ENCODE results near the gene BICDL2. TPM values are rescaled to one million over a fixed set of nuclear protein-coding genes. Genes with fewer than 3 reads are reported as not detected.

Gene BICDL2
- total RNA-seq, 3 donors from 2014 or later, result 49.1 to 102 (median 75.5) TPM

DNA sequence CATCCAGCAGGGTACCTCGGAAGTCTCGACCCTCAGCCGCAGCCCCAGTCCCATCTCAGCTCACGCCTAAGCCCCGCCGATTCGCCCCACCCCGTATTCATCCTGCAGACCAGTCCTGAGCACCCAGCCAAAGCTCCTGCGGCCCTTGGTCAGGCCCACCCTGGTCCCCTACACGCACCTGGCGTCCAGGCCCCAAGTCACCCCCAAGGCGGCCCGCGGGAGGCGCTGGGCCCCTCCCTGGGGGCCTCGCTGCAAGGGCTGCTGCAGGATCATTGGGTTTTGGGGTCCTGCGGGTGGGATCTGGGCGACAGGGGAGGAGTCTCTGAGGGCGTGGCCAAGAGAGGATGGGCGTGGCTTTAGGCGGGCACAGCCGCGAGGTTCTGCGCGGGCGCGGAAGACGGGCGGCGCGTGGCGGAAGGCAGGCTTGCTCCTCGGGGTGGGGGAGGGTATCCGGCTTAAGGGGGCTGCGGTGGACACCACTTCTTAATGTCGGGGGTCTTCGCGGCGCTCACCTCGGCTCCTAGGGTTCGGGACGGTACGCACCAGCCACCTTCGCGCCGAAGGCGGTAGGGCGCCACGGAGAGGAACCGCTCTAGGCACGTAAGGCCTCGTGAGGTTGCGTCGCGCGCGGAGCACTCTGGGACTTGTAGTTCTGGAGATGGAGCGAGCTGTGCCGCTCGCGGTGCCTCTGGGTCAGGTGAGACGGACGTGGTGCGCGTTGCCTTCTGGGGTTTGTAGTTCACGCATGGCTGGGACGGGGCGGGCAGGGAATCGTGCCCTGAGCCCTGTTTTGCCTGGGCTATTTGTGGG, 12.9 kb downstream of the BICDL2 start, which contains the start of the genes HCFC1R1 and THOC6:
Gene HCFC1R1 (minus strand): TSS at position 274 of the 810 bp plus-strand sequence. CDS start 1 bp downstream, at position 273.
Gene THOC6 (plus strand): TSS at position 367 of the 810 bp plus-strand sequence. CDS start 292 bp downstream, at position 659.
- intact Hi-C loops (cut with DNase I, micrococcal nuclease), result no loop called here
- ATAC-seq (peak; percentile 75), DNase-seq (peak; percentile 97 to 99 (median 99))
- H3K9me3 ChIP-seq, result no peaks in the 10 kb centered on the region
- H3K4me3 ChIP-seq, result peak within 1 kb of the TSS; percentile 6
- H3K4me1 ChIP-seq (ENCODE audit: low read depth), result peaks cover 57% of the 10 kb centered on the region
- TF ChIP-seq, protein P1, sequence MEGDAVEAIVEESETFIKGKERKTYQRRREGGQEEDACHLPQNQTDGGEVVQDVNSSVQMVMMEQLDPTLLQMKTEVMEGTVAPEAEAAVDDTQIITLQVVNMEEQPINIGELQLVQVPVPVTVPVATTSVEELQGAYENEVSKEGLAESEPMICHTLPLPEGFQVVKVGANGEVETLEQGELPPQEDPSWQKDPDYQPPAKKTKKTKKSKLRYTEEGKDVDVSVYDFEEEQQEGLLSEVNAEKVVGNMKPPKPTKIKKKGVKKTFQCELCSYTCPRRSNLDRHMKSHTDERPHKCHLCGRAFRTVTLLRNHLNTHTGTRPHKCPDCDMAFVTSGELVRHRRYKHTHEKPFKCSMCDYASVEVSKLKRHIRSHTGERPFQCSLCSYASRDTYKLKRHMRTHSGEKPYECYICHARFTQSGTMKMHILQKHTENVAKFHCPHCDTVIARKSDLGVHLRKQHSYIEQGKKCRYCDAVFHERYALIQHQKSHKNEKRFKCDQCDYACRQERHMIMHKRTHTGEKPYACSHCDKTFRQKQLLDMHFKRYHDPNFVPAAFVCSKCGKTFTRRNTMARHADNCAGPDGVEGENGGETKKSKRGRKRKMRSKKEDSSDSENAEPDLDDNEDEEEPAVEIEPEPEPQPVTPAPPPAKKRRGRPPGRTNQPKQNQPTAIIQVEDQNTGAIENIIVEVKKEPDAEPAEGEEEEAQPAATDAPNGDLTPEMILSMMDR (IDR thresholded peaks at IDR 0.05), result no peak
- H3K36me3 ChIP-seq (ENCODE audit: low read depth), result no peaks in the 10 kb centered on the region

- intact Hi-C loops (cut with DNase I, micrococcal nuclease), result no loop called here
- ATAC-seq, result no peak
- H3K4me3 ChIP-seq, result peak overlapping the region; percentile 6
- peaks cover 55% of the 10 kb centered on the region for H3K4me1 ChIP-seq (ENCODE audit: low read depth)
- peak in 1 of 3 donors; percentile 58 for DNase-seq
- TF ChIP-seq, protein P1 (IDR thresholded peaks at IDR 0.05), result no peak
- H3K9me3 ChIP-seq, result no peaks in the 10 kb centered on the region
- no peaks in the 10 kb centered on the region for H3K36me3 ChIP-seq (ENCODE audit: low read depth)
Measured at GRCh38 chr16:3023415-3023668, 13.4 kb downstream of the BICDL2 start.

DNA sequence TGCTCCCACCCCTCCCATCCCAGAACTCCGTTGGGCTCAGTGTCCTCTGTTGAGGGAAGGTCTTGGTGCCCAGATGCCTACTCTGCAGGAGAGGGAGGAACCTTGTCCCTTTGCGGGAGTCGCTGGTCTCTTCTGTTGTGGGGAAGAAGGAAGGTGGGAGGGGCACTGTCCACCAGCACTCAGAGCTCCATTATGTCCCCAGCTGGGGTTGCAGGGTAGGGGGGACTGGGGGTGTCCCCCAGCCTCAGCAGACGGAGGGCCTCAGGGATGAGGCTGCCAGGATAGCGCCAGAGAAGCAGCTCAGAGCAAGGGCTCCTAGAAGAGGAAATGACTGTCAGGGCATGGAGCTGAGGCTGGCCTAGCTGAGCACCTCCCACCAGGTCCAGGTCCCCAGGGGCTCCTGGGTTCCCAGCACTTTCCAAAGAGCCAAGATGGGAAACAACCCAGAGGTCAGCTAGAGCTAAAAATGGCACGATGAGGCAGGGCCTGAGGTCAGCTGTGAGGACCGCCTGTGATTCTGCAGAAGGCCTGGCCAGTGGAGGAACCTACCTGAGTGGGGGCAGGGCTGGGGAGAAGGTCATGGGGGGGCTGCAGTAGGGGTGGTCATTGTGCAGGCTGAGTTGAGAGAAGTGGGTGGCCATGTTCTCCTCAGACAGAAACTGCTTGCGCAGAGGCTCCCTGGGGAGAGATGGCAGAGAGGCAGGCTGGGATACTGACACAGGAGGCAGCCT, 13.9 kb downstream of the BICDL2 start:
- H3K36me3 ChIP-seq (ENCODE audit: low read depth), result no peaks in the 10 kb centered on the region
- TF ChIP-seq, protein P1 (IDR thresholded peaks at IDR 0.05), result no peak
- intact Hi-C loops (cut with DNase I, micrococcal nuclease), result no loop called here
- H3K4me1 ChIP-seq (ENCODE audit: low read depth), result peaks cover 52% of the 10 kb centered on the region
- H3K4me3 ChIP-seq, result no peak overlapping the region
- DNase-seq (peak in 2 of 3 donors; percentile 21 to 69), ATAC-seq (no peak)
- no peaks in the 10 kb centered on the region for H3K9me3 ChIP-seq

DNA sequence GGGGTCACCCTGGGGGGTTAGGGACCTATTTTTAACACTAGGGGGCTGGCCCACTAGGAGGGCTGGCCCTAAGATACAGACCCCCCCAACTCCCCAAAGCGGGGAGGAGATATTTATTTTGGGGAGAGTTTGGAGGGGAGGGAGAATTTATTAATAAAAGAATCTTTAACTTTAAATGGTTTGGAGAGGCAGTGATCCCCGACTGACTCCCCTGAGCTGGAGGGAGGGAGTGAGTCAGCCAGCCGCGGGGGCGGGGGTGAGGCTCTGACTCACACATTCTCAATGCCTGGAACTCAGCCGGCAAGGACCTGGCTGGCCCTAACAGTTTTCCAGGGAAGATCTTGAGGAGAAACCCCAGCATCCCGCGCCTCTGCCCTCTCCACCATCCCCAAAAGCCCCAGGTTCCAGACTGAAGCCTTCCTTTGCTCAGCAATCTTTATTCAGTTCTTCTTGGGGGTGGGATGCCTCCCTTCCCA, 14.5 kb downstream of the BICDL2 start:
- H3K36me3 ChIP-seq (ENCODE audit: low read depth), result no peaks in the 10 kb centered on the region
- DNase-seq, result peak; percentile 83 to 91 (median 85)
- intact Hi-C loops (cut with DNase I, micrococcal nuclease), result no loop called here
- H3K9me3 ChIP-seq, result no peaks in the 10 kb centered on the region
- ATAC-seq, result peak; percentile 49
- H3K4me3 ChIP-seq, result no peak overlapping the region
- TF ChIP-seq, protein P1 (IDR thresholded peaks at IDR 0.05), result no peak
- H3K4me1 ChIP-seq (ENCODE audit: low read depth), result peaks cover 48% of the 10 kb centered on the region

DNA sequence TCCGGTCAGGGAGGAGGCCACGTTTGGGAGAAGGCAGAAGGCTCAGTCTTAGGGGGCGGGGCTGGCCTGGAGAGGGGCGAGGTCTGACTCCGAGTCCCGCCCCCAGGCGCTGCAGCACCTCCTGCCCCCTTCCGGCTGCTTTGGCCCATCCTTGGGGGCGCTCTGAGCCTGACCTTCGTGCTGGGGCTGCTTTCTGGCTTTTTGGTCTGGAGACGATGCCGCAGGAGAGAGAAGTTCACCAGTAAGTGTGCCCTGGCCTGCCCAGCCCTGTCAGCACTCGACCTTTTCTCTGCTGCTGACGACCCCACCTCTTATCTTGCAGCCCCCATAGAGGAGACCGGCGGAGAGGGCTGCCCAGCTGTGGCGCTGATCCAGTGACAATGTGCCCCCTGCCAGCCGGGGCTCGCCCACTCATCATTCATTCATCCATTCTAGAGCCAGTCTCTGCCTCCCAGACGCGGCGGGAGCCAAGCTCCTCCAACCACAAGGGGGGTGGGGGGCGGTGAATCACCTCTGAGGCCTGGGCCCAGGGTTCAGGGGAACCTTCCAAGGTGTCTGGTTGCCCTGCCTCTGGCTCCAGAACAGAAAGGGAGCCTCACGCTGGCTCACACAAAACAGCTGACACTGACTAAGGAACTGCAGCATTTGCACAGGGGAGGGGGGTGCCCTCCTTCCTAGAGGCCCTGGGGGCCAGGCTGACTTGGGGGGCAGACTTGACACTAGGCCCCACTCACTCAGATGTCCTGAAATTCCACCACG, 15.1 kb downstream of the BICDL2 start:
- ATAC-seq (peak; percentile 55), DNase-seq (peak; percentile 79 to 89 (median 86))
- intact Hi-C loops (cut with DNase I, micrococcal nuclease), result no loop called here
- Histone ChIP-seq H3K4me1 (ENCODE audit: low read depth) (peaks cover 48% of the 10 kb centered on the region), H3K9me3 (no peaks in the 10 kb centered on the region), H3K4me3 (peak overlapping the region; percentile 10), H3K36me3 (ENCODE audit: low read depth) (no peaks in the 10 kb centered on the region)
- TF ChIP-seq, protein P1 (IDR thresholded peaks at IDR 0.05), result no peak
